ENCODE results near the gene ARL8B.
"Not testable (repeated sequence)": the region's sequence is repeated elsewhere in the genome, so short reads cannot be mapped to it uniquely, and the experiment has no call there.

The ARL8B gene

GRCh38 chr3:5179036-5179435, 56.9 kb downstream of the ARL8B start:
- H3K27me3 ChIP-seq (ENCODE audit: control insufficient read depth, insufficient read depth, low read length); H3K9me3 ChIP-seq (replicated peaks; ENCODE audit: low read length); H3K4me3 ChIP-seq (ENCODE audit: low read length); H3K4me1 ChIP-seq (ENCODE audit: control insufficient read depth, insufficient read depth, low read length); H3K9ac ChIP-seq (ENCODE audit: low read depth, low read length); H3K4me2 ChIP-seq (ENCODE audit: low read length): not testable (repeated sequence)
- peaks cover 59% of the 10 kb centered on the region for H3K36me3 ChIP-seq (ENCODE audit: insufficient read depth, low read length)

DNA sequence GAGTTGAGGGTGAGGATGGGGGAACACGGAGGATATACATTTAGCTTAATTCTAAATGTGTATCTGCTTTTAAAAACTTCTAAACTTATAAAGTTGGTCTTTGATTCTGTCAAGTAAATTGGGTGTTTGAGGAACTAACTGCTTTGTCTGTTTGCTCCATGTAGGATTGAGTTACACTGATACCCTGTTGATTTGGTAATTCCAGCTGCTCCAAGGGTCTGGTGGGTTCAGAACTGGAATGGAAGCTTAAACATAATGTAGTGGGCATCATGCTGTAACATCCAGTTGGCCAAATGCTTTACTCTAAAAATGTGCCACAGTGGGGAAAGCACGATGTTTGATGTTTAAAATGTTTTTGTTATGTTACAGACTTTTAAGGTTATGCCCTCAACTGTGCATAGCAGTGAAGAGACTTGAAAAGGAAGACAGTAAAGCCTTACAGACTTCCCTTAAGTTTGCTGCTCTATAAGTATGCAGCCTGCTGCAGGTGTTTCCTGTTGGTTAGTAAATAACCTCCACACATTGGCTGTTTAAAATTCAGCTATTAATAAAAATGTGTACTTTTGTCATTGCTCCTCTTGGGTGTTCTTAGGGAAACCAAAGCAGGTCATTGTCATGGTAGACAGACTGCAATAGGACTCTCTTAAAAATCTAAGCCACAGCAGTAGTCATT, 59.5 kb downstream of the ARL8B start:
- Histone ChIP-seq H3K27me3 (ENCODE audit: control insufficient read depth, insufficient read depth, low read length) (no peaks in the 10 kb centered on the region), H3K4me2 (ENCODE audit: low read length) (no peak overlapping the region), H3K4me1 (ENCODE audit: control insufficient read depth, insufficient read depth, low read length) (peaks cover 2% of the 10 kb centered on the region), H3K36me3 (ENCODE audit: insufficient read depth, low read length) (peaks cover 43% of the 10 kb centered on the region), H3K9ac (ENCODE audit: low read depth, low read length) (no peak overlapping the region), H3K4me3 (ENCODE audit: low read length) (no peak overlapping the region), H3K9me3 (replicated peaks; ENCODE audit: low read length) (no peaks in the 10 kb centered on the region)

DNA sequence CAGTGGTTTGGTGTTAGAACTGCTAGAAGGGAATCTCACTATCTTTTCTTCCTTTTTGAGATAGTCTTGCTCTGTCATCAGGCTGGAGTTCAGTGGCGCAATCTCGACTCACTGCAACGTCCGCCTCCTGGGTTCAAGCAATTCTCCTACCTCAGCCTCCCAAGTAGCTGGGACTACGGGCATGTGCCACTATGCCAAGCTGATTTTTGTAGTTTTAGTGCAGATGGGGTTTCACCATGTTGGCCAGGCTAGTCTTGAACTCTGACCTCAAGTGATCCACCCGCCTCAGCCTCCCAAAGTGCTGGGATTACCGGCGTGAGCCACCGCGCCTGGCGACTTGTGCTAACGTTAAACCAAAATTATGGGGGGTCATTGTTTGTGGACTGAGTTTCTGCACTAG, 61.6 kb downstream of the ARL8B start:
- not testable (repeated sequence) for H3K9me3 ChIP-seq (replicated peaks; ENCODE audit: low read length); H3K4me3 ChIP-seq (ENCODE audit: low read length); H3K9ac ChIP-seq (ENCODE audit: low read depth, low read length); H3K4me2 ChIP-seq (ENCODE audit: low read length); H3K4me1 ChIP-seq (ENCODE audit: control insufficient read depth, insufficient read depth, low read length); H3K27me3 ChIP-seq (ENCODE audit: control insufficient read depth, insufficient read depth, low read length)
- H3K36me3 ChIP-seq (ENCODE audit: insufficient read depth, low read length), result peaks cover 31% of the 10 kb centered on the region

- Histone ChIP-seq H3K4me1 (ENCODE audit: control insufficient read depth, insufficient read depth, low read length) (peaks cover 7% of the 10 kb centered on the region), H3K36me3 (ENCODE audit: insufficient read depth, low read length) (peaks cover 24% of the 10 kb centered on the region), H3K4me3 (ENCODE audit: low read length) (no peak overlapping the region)
Measured at GRCh38 chr3:5184499-5184898, 62.4 kb downstream of the ARL8B start.

GRCh38 chr3:5185093-5185673, 63.1 kb downstream of the ARL8B start:
- H3K27me3 ChIP-seq (ENCODE audit: control insufficient read depth, insufficient read depth, low read length), result no peaks in the 10 kb centered on the region
- no peaks in the 10 kb centered on the region for H3K9me3 ChIP-seq (replicated peaks; ENCODE audit: low read length)
- H3K4me1 ChIP-seq (ENCODE audit: control insufficient read depth, insufficient read depth, low read length), result peaks cover 9% of the 10 kb centered on the region
- no peak overlapping the region for H3K9ac ChIP-seq (ENCODE audit: low read depth, low read length)
- peaks cover 18% of the 10 kb centered on the region for H3K36me3 ChIP-seq (ENCODE audit: insufficient read depth, low read length)
- no peak overlapping the region for H3K4me2 ChIP-seq (ENCODE audit: low read length)
- no peak overlapping the region for H3K4me3 ChIP-seq (ENCODE audit: low read length)

More at GRCh38 chr3:5184499-5184898, 62.4 kb downstream of the ARL8B start:
- H3K27me3 ChIP-seq (ENCODE audit: control insufficient read depth, insufficient read depth, low read length), result no peaks in the 10 kb centered on the region
- no peak overlapping the region for H3K4me2 ChIP-seq (ENCODE audit: low read length)
- H3K9ac ChIP-seq (ENCODE audit: low read depth, low read length), result no peak overlapping the region
- H3K9me3 ChIP-seq (replicated peaks; ENCODE audit: low read length), result no peaks in the 10 kb centered on the region

DNA sequence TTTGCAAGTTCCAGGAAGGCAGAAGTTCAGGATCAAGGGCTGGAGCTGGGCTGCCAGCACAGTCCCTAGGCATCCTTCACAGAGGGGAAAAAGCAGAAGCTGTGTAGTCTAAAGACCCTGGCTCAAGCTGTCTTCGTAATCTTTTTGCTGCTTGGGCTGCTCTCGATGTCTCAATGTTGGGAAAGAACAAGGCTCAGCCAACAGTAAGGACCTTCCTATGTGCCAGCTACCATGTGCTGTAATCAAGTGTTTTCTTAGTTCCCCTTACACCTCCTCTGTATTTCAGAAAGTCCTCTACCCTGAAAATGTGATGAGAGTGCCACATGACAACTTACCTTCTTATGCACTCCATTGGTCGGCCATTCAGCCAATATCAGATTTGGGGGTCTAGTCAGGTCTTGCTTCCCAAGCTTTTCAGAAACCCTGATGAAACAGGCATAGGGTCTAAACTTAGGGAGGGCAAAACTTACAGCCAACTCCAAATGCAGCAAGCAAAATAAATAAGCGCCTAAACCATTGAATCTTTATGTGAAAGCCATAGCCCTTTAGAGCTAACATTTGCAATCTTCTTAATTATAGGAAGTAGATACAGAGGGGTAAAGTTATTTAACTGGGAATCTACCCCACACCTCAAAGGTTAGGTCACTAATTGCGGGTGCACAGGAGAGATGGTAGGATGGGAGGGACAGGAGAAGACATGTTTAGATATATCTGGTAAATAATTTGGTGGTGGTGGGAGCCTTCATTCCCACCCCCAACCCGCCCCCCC, 64.2 kb downstream of the ARL8B start:
- H3K4me2 ChIP-seq (ENCODE audit: low read length), result peak overlapping the region; percentile 97
- H3K4me3 ChIP-seq (ENCODE audit: low read length), result peak overlapping the region; percentile 80
- no peaks in the 10 kb centered on the region for H3K27me3 ChIP-seq (ENCODE audit: control insufficient read depth, insufficient read depth, low read length)
- H3K9me3 ChIP-seq (replicated peaks; ENCODE audit: low read length), result no peaks in the 10 kb centered on the region
- peak overlapping the region; percentile 91 for H3K9ac ChIP-seq (ENCODE audit: low read depth, low read length)
- peaks cover 12% of the 10 kb centered on the region for H3K4me1 ChIP-seq (ENCODE audit: control insufficient read depth, insufficient read depth, low read length)
- peaks cover 11% of the 10 kb centered on the region for H3K36me3 ChIP-seq (ENCODE audit: insufficient read depth, low read length)

GRCh38 chr3:5186858-5187155, 64.7 kb downstream of the ARL8B start:
- peak overlapping the region; percentile 97 for H3K4me2 ChIP-seq (ENCODE audit: low read length)
- peak overlapping the region; percentile 80 for H3K4me3 ChIP-seq (ENCODE audit: low read length)
- H3K36me3 ChIP-seq (ENCODE audit: insufficient read depth, low read length), result peaks cover 6% of the 10 kb centered on the region
- no peaks in the 10 kb centered on the region for H3K27me3 ChIP-seq (ENCODE audit: control insufficient read depth, insufficient read depth, low read length)
- peaks cover 12% of the 10 kb centered on the region for H3K4me1 ChIP-seq (ENCODE audit: control insufficient read depth, insufficient read depth, low read length)
- no peaks in the 10 kb centered on the region for H3K9me3 ChIP-seq (replicated peaks; ENCODE audit: low read length)
- peak overlapping the region; percentile 91 for H3K9ac ChIP-seq (ENCODE audit: low read depth, low read length)

- peaks cover 12% of the 10 kb centered on the region for H3K4me1 ChIP-seq (ENCODE audit: control insufficient read depth, insufficient read depth, low read length)
- no peaks in the 10 kb centered on the region for H3K9me3 ChIP-seq (replicated peaks; ENCODE audit: low read length)
- peak within 1 kb of the TSS; percentile 97 for H3K9ac ChIP-seq (ENCODE audit: low read depth, low read length)
- peak within 1 kb of the TSS; percentile 99 for H3K4me3 ChIP-seq (ENCODE audit: low read length)
- H3K4me2 ChIP-seq (ENCODE audit: low read length), result peak within 1 kb of the TSS; percentile 97
- peaks cover 1% of the 10 kb centered on the region for H3K36me3 ChIP-seq (ENCODE audit: insufficient read depth, low read length)
- no peaks in the 10 kb centered on the region for H3K27me3 ChIP-seq (ENCODE audit: control insufficient read depth, insufficient read depth, low read length)
Measured at GRCh38 chr3:5187156-5187919, 65.2 kb downstream of the ARL8B start, which contains the start of gene EDEM1. TSS of gene EDEM1 (plus strand) at chr3:5187707. CDS start at chr3:5187806, 99 bp downstream.

DNA sequence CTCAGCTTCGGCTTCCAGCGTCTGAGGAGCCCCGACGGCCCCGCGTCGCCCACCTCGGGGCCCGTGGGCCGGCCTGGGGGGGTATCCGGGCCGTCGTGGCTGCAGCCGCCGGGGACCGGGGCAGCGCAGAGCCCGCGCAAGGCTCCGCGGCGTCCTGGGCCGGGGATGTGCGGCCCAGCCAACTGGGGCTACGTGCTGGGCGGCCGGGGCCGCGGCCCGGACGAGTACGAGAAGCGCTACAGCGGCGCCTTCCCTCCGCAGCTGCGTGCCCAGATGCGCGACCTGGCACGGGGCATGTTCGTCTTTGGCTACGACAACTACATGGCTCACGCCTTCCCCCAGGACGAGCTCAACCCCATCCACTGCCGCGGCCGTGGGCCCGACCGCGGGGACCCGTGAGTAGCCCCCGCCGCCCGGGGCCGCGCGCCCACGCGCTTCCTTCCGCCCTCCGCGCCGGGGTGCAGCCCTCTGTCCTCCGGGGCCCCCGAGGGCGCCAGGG, 65.9 kb downstream of the ARL8B start:
- H3K27me3 ChIP-seq (ENCODE audit: control insufficient read depth, insufficient read depth, low read length), result no peaks in the 10 kb centered on the region
- H3K9me3 ChIP-seq (replicated peaks; ENCODE audit: low read length), result no peaks in the 10 kb centered on the region
- H3K9ac ChIP-seq (ENCODE audit: low read depth, low read length), result peak overlapping the region; percentile 97
- peak overlapping the region; percentile 99 for H3K4me3 ChIP-seq (ENCODE audit: low read length)
- H3K4me2 ChIP-seq (ENCODE audit: low read length), result peak overlapping the region; percentile 91
- peaks cover 12% of the 10 kb centered on the region for H3K4me1 ChIP-seq (ENCODE audit: control insufficient read depth, insufficient read depth, low read length)
- no peaks in the 10 kb centered on the region for H3K36me3 ChIP-seq (ENCODE audit: insufficient read depth, low read length)

- Histone ChIP-seq H3K36me3 (ENCODE audit: insufficient read depth, low read length) (no peaks in the 10 kb centered on the region), H3K9ac (ENCODE audit: low read depth, low read length) (peak overlapping the region; percentile 97), H3K27me3 (ENCODE audit: control insufficient read depth, insufficient read depth, low read length) (no peaks in the 10 kb centered on the region), H3K4me1 (ENCODE audit: control insufficient read depth, insufficient read depth, low read length) (peaks cover 12% of the 10 kb centered on the region), H3K4me3 (ENCODE audit: low read length) (peak overlapping the region; percentile 99), H3K9me3 (replicated peaks; ENCODE audit: low read length) (no peaks in the 10 kb centered on the region), H3K4me2 (ENCODE audit: low read length) (peak overlapping the region; percentile 91)
Measured at GRCh38 chr3:5188419-5189221, 66.5 kb downstream of the ARL8B start.

Data from skeletal muscle satellite cell (primary cell).